T-helper 1 cell (primary cell): ENCODE measurements around the gene OR56A1.
A peak's percentile ranks its signal among the peaks of the same experiment; 100 is the strongest.
"Not testable (repeated sequence)": the region's sequence is repeated elsewhere in the genome, so short reads cannot be mapped to it uniquely, and the experiment has no call there.

Experiments
- DNase-seq, 5 donors: peaks; one replicate each; pipeline ENCODE4 v3.0.0-alpha.2; 2012 to 2020
- total RNA-seq, 4 donors: gene quantifications; one replicate each; lab custom pipeline; 2026; lab: John Stamatoyannopoulos, UW

OR56A1 gene
- 0 to 0.12 (median 0) reads per million in 4 donors for total RNA-seq

GRCh38 chr11:6030708-6031405 lies at the start of gene OR56A1:
Gene OR56A1 (minus strand): TSS chr11:6030758. CDS start chr11:6027692, 3,066 bp downstream.
- DNase-seq = no peak

GRCh38 chr11:6079463-6079862 lies 48.9 kb upstream of the OR56A1 start:
- DNase-seq = no peak

GRCh38 chr11:6077723-6078122 lies 47.2 kb upstream of the OR56A1 start:
- no peak for DNase-seq

- not testable (repeated sequence) for DNase-seq
Measured at GRCh38 chr11:6076443-6076842, 45.9 kb upstream of the OR56A1 start.

- DNase-seq = no peak
Measured at GRCh38 chr11:6067502-6067901, 36.9 kb upstream of the OR56A1 start.

GRCh38 chr11:6062691-6063358 lies 32.3 kb upstream of the OR56A1 start:
- no peak for DNase-seq

- DNase-seq = no peak
Measured at GRCh38 chr11:6061475-6061874, 30.9 kb upstream of the OR56A1 start.

- no peak for DNase-seq
Measured at GRCh38 chr11:6057452-6057851, 26.9 kb upstream of the OR56A1 start.

- DNase-seq = no peak
Measured at GRCh38 chr11:6055569-6055968, 25.0 kb upstream of the OR56A1 start.

- DNase-seq = no peak
Measured at GRCh38 chr11:6052374-6052773, 21.8 kb upstream of the OR56A1 start.

- no peak for DNase-seq
Measured at GRCh38 chr11:6040874-6041273, 10.3 kb upstream of the OR56A1 start.

- DNase-seq = no peak
Measured at GRCh38 chr11:6027501-6027900, 3.1 kb downstream of the OR56A1 start.

GRCh38 chr11:6025056-6025455 lies 5.5 kb downstream of the OR56A1 start:
- no peak for DNase-seq

GRCh38 chr11:6022956-6023355 lies 7.6 kb downstream of the OR56A1 start:
- peak in 1 of 5 donors; percentile 13 for DNase-seq

GRCh38 chr11:6013042-6013441 lies 17.5 kb downstream of the OR56A1 start:
- DNase-seq = no peak

GRCh38 chr11:6012035-6012668 lies 18.4 kb downstream of the OR56A1 start:
- DNase-seq = no peak

- DNase-seq = no peak
Measured at GRCh38 chr11:6006846-6007245, 23.7 kb downstream of the OR56A1 start, which contains the start of gene OR56A4. Gene OR56A4 (minus strand): TSS chr11:6006946. CDS start chr11:6002992, 3,954 bp downstream.

GRCh38 chr11:6006395-6006794 lies 24.2 kb downstream of the OR56A1 start:
- no peak for DNase-seq

GRCh38 chr11:6002202-6002699 lies 28.3 kb downstream of the OR56A1 start:
- no peak for DNase-seq

GRCh38 chr11:5994791-5995190 lies 35.8 kb downstream of the OR56A1 start:
- no peak for DNase-seq

GRCh38 chr11:5992604-5993251 lies 37.8 kb downstream of the OR56A1 start:
- no peak for DNase-seq

GRCh38 chr11:5992150-5992549 lies 38.4 kb downstream of the OR56A1 start:
- DNase-seq = no peak

GRCh38 chr11:5989203-5989602 lies 41.4 kb downstream of the OR56A1 start:
- DNase-seq = no peak
